Pancreas (tissue), 10 donors: ENCODE results near the gene GSG1L. TPM values are rescaled to one million over a fixed set of nuclear protein-coding genes. Genes with fewer than 3 reads are reported as not detected.

Experiments used
- ATAC-seq, 4 donors: fragments of 200-7000 bp; cut with Tn5 transposase; one replicate each; pipeline versions ENCODE4 v1.8.0 to v1.9.1; 2020; ENCODE audit warnings: mild to moderate bottlenecking in 4 of 4, moderate library complexity in 4 of 4
- DNase-seq, 6 donors: peaks; one replicate each; pipeline ENCODE4 v3.0.0-alpha.2; 2020
- FAIRE-seq: peaks from 2 replicates; lab custom pipeline; 2012; peaks lifted over from hg19 to GRCh38; lab: Jason Lieb, UNC
- H3K27ac ChIP-seq, 4 donors: fragments of 200-600 bp; sonication (generic); 1 replicate in 3 of 4; 2 replicates in 1 of 4; pipeline versions ENCODE4 v1.5.0 to v1.8.0; 2020
- H3K27me3 ChIP-seq, 4 donors: fragments of 200-600 bp; one replicate each; pipeline ENCODE4 v1.8.0; 2021
- H3K36me3 ChIP-seq, 3 donors: fragments of 200-600 bp; sonication (generic) in 1 of 3; one replicate each; pipeline versions ENCODE4 v1.5.0 to v1.8.0; 2020 to 2021
- H3K4me1 ChIP-seq, 3 donors: fragments of 200-600 bp; one replicate each; pipeline ENCODE4 v1.8.0; 2021
- H3K4me3 ChIP-seq, 4 donors: fragments of 200-600 bp; sonication (generic) in 2 of 4; one replicate each; pipeline versions ENCODE4 v1.5.0 to v1.8.0; 2020 to 2021
- H3K9me3 ChIP-seq, 4 donors: fragments of 200-600 bp; one replicate each; pipeline ENCODE4 v1.8.0; 2021
- WGBS, 2 donors: extraction: QIAGEN DNeasy Blood & Tissue Kit; methylation state at CpG; one replicate each; pipeline ENCODE4 v1.1.7; 2013; 5-methylcytosine and 5-hydroxymethylcytosine counted together
- intact Hi-C, 3 donors: fragments of 100-400 bp; cut with DNase I; formaldehyde crosslinking; loops; one replicate each; pipeline versions ENCODE4 v1.11.1 to v1.14.2; 2022
- polyA plus RNA-seq, 2 donors: library from polyadenylated mRNA; stranded (reverse); fragments of 200-250 nt; gene quantifications; one replicate each; pipeline ENCODE4 v1.2.3, GENCODE V29; 2013
- total RNA-seq, 6 donors: library from RNA; stranded (reverse); fragmentation: NEBNext Ultra II Directional in 4 of 6; extraction: Animal tissue kit (Norgen Biotek cat#: 25700) in 4 of 6; gene quantifications; one replicate each; pipeline versions ENCODE4 v1.2.1 to v1.2.4, GENCODE V29; 2021 to 2023
- TF ChIP-seq, protein P1 (sequence below), 4 donors: fragments of 200-600 bp; sonication (generic) in 3 of 4; IDR thresholded peaks; one replicate each; pipeline versions ENCODE4 v1.5.0 to v1.8.0; 2021; ENCODE audit warnings: antibody characterized with exemption in 4 of 4
- donor health status: healthy with polysubstance abuse.
- donor health status: DM: no; HTN: no; CAD: no; lungs with moderate emphysema.
- donor health status: DM: no; HTN: no; CAD: no.
- donor health status: control.
- donor health status: control.
- donor health status: Bipolar disorder and iron deficiency.
- donor health status: DM: yes; HTN: yes; CAD: no.
- donor health status: DM: no; HTN: no; CAD: no.
- donor health status: DM: no; HTN: no; CAD: no.
- donor health status: DM: yes; HTN: yes; CAD: no.

Gene GSG1L
- total and polyA plus RNA-seq, 8 donors, result 0.02 to 0.12 TPM; not detected in 6

DNA sequence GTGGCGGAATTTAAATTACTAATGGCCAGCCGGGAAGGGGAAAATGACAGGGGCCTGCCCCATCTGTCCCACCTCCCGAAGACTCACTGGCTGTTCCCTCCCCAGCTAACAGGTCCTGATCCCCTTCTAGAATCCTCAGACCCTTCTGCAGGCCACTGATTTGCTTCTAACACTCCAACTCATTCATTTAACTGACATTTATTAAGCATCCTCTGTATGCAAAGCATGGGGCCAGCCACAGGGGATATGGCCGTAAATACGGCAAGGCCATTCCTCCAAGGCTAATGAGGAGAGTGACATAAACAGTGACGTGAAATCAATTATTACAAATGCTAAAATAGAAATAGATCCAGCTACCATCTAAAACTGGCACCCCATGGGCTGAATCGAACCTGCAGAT lies 195.3 kb downstream of the GSG1L start:
- Histone ChIP-seq H3K4me3 (no peak overlapping the region), H3K4me1 (no peaks in the 10 kb centered on the region), H3K36me3 (no peaks in the 10 kb centered on the region), H3K27ac (no peak overlapping the region), H3K9me3 (no peaks in the 10 kb centered on the region), H3K27me3 (no peaks in the 10 kb centered on the region)
- intact Hi-C loops, result no loop called here
- no peak for DNase-seq
- WGBS, 2 donors, result 76 to 79% methylated on average over 7 of the region's 7 CpGs
- TF ChIP-seq, protein P1, sequence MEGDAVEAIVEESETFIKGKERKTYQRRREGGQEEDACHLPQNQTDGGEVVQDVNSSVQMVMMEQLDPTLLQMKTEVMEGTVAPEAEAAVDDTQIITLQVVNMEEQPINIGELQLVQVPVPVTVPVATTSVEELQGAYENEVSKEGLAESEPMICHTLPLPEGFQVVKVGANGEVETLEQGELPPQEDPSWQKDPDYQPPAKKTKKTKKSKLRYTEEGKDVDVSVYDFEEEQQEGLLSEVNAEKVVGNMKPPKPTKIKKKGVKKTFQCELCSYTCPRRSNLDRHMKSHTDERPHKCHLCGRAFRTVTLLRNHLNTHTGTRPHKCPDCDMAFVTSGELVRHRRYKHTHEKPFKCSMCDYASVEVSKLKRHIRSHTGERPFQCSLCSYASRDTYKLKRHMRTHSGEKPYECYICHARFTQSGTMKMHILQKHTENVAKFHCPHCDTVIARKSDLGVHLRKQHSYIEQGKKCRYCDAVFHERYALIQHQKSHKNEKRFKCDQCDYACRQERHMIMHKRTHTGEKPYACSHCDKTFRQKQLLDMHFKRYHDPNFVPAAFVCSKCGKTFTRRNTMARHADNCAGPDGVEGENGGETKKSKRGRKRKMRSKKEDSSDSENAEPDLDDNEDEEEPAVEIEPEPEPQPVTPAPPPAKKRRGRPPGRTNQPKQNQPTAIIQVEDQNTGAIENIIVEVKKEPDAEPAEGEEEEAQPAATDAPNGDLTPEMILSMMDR (IDR thresholded peaks at IDR 0.05), result no peak
- no peak for FAIRE-seq
- no peak for ATAC-seq

DNA sequence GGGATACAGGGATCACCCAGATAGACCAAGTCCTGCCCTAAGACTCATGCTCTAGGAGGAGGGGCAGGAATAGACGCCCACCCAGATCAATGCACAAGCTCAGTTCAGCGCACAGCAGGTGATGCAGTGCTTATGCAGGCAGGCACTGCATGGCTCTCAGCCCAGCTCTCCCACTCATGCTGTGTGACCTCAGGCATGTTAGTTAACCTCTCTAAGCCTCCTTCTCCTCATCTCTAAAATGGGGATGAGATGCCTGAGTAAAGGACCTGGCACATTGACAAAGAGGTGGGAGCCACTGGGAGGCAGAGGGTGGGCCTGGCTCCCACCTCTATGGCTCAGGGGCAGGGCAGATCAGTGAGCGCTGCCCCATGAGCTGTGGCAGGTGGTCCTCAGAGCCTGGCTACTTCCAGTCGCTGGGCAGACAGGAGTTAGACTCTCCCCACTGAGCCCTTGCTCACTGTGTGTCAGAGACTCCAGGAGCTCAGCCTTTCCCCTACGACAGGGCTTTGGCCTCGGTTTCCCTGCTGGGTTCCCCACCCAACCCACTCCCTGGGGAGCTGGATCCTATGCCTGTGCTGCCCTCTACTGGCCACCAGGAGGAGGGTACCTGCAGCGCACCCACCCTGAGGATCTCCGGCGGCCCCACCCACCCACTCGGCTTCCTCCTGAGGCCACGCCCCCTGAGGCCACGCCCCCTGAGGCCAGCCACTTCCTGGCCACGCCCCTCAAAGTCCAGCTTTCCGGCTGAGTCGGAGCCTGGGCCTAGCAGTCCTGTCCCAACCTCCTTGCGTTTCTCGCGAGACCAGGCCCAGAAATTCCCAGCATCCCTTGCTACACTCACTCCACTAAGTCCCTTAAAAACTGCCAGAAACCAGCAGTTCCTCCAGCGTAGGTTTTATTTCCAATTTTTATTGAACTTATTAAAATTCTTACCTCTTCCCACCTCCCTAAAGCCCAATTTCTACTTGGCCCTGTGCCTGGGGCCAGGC lies 196.1 kb downstream of the GSG1L start:
- Histone ChIP-seq H3K27ac (no peak overlapping the region), H3K27me3 (no peaks in the 10 kb centered on the region), H3K4me1 (no peaks in the 10 kb centered on the region), H3K36me3 (no peaks in the 10 kb centered on the region), H3K9me3 (no peaks in the 10 kb centered on the region), H3K4me3 (no peak overlapping the region)
- FAIRE-seq (no peak), DNase-seq (peak in 5 of 6 donors; percentile 4 to 63 (median 22)), ATAC-seq (peak in 3 of 4 donors; percentile 52 to 82 (median 61))
- WGBS, 2 donors, result 35 to 36% methylated on average over 19 of the region's 19 CpGs
- intact Hi-C loops, result no loop called here
- TF ChIP-seq, protein P1 (IDR thresholded peaks at IDR 0.05), result peak in 2 of 4 donors; percentile 11 to 13

DNA sequence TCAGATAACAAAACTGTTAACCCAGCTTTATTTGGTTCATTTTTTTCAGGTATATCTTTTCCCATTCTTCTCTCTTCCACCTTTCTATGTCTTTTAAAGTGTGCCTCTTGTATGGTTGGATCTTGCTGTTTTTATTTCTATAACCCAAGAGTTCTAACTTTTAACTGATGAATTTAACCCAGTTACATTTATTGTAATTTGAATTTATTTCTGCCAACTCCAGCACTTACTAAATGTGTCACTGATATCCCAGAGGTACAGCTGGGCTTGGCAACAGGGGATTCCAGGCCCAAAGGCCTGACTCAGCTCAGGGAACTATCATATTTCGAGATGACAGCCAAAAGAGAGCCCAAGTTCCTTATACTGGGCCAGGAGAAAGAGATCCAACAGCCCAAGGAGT lies 200.1 kb downstream of the GSG1L start:
- Histone ChIP-seq H3K27me3 (no peaks in the 10 kb centered on the region), H3K4me1 (no peaks in the 10 kb centered on the region), H3K27ac (no peak overlapping the region), H3K36me3 (no peaks in the 10 kb centered on the region), H3K4me3 (no peak overlapping the region), H3K9me3 (no peaks in the 10 kb centered on the region)
- 69 to 75% methylated on average over 1 of the region's 1 CpG for WGBS, 2 donors
- no peak for FAIRE-seq
- TF ChIP-seq, protein P1 (IDR thresholded peaks at IDR 0.05), result no peak
- intact Hi-C loops, result no loop called here
- ATAC-seq, result no peak
- DNase-seq, result no peak

DNA sequence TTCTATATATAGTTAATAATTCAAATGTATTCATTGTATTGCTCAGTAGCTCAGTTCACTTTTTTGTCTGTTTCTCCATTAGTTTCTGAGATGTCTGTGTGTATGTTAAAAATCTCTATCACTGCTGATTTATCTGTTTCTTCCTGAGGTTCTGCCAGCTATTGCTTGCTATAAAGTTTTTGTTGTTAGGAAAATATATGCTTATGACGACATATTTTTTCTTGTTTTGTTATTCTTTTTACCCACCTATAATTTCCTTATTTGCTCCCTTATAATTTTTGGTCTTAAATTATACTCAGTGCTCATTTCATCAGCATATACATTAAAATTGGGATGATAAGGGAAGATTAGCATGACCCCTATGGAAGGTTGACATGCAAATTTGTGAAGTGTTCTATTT lies 200.6 kb downstream of the GSG1L start:
- no peak for ATAC-seq
- DNase-seq, result no peak
- Histone ChIP-seq H3K9me3 (no peaks in the 10 kb centered on the region), H3K36me3 (no peaks in the 10 kb centered on the region), H3K4me3 (no peak overlapping the region), H3K27me3 (no peaks in the 10 kb centered on the region), H3K27ac (no peak overlapping the region), H3K4me1 (no peaks in the 10 kb centered on the region)
- TF ChIP-seq, protein P1 (IDR thresholded peaks at IDR 0.05), result no peak
- 92 to 94% methylated on average over 1 of the region's 1 CpG for WGBS, 2 donors
- no peak for FAIRE-seq
- intact Hi-C loops, result no loop called here

DNA sequence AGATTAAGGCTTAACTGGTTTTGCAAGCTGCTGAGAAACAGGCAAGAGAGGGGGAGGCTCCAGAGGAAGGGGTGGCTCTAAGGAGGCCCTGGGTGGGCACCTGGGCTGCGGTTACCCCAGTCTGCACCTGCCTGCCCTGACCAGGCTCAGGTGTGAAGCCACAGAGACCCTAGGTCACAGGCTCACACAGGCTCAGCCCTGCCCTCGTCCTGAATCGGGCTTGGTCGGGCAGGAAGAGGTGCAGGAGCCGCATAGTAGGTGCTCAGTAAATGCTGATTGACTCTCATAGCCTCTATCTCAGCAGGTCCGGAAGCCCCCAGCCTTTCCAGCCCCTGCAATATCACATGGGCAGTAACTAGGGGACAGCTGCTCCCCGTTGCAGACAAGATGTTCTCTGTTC lies 203.4 kb downstream of the GSG1L start:
- Histone ChIP-seq H3K36me3 (no peaks in the 10 kb centered on the region), H3K4me3 (no peak overlapping the region), H3K9me3 (no peaks in the 10 kb centered on the region), H3K27me3 (no peaks in the 10 kb centered on the region), H3K4me1 (no peaks in the 10 kb centered on the region), H3K27ac (no peak overlapping the region)
- 57 to 70% methylated on average over 7 of the region's 7 CpGs for WGBS, 2 donors
- ATAC-seq, result no peak
- intact Hi-C loops, result no loop called here
- TF ChIP-seq, protein P1 (IDR thresholded peaks at IDR 0.05), result no peak
- no peak for DNase-seq
- FAIRE-seq, result no peak
